Stomach (tissue), 4 donors: ENCODE measurements around the gene MRPS2.
A peak's percentile ranks its signal among the peaks of the same experiment; 100 is the strongest.

Source experiments
- EP300 ChIP-seq: sonication (generic); formaldehyde crosslinking; IDR thresholded peaks from one replicate; pipeline ENCODE4 v1.6.1; 2017; ENCODE audit warnings: antibody characterized with exemption
- POLR2A ChIP-seq, 4 donors: fragments of 450-650 bp; IDR thresholded peaks; one replicate each; pipeline ENCODE4 v1.6.1; 2016; ENCODE audit warnings: antibody characterized with exemption in 4 of 4, control low read depth in 2 of 4, mild to moderate bottlenecking in 1 of 4, moderate library complexity in 1 of 4
- POLR2AphosphoS5 ChIP-seq, 3 donors: sonication (generic); formaldehyde crosslinking; IDR thresholded peaks; one replicate each; pipeline ENCODE4 v1.6.1; 2016; ENCODE audit warnings: antibody characterized with exemption in 3 of 3
- TF ChIP-seq, protein P1 (sequence below), 7 experiments: fragments of 450-650 bp in 4 of 7; fragments of 200-600 bp in 3 of 7; sonication (generic) in 3 of 7; IDR thresholded peaks; one replicate each; pipeline ENCODE4 v1.5.1; 2016 to 2019; ENCODE audit warnings: antibody characterized with exemption in 7 of 7, control low read depth in 2 of 7, mild to moderate bottlenecking in 1 of 7

DNA sequence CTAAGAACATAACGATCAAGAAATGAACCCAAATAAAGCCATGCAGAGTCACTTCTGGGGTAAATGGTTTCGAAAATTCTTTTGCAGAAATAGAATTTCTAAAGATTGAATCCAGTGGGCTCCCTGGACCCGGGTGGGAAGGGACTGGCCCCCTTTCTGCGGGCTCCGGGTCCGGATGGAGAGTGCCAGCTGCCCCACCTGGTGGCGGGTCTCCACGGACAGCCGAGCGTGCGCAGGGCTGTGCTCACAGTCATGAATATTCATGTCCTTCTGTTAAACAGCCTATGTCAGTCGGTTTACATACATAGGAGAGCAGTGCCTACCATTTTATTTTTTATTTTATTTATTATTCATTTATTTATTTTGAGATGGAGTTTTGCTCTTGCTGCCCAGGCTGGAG, 25.6 kb upstream of the MRPS2 start:
- TF ChIP-seq, protein P1, sequence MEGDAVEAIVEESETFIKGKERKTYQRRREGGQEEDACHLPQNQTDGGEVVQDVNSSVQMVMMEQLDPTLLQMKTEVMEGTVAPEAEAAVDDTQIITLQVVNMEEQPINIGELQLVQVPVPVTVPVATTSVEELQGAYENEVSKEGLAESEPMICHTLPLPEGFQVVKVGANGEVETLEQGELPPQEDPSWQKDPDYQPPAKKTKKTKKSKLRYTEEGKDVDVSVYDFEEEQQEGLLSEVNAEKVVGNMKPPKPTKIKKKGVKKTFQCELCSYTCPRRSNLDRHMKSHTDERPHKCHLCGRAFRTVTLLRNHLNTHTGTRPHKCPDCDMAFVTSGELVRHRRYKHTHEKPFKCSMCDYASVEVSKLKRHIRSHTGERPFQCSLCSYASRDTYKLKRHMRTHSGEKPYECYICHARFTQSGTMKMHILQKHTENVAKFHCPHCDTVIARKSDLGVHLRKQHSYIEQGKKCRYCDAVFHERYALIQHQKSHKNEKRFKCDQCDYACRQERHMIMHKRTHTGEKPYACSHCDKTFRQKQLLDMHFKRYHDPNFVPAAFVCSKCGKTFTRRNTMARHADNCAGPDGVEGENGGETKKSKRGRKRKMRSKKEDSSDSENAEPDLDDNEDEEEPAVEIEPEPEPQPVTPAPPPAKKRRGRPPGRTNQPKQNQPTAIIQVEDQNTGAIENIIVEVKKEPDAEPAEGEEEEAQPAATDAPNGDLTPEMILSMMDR (IDR thresholded peaks at IDR 0.05) = peak in 3 of 7 experiments; percentile 26 to 30 (median 28)
- TF ChIP-seq EP300 (no peak), POLR2A (IDR thresholded peaks at IDR 0.05) (no peak), POLR2AphosphoS5 (IDR thresholded peaks at IDR 0.05) (no peak)
